ENCODE data around the gene ABHD2. TPM values are rescaled to one million over a fixed set of nuclear protein-coding genes. Genes with fewer than 3 reads are reported as not detected.

Gene ABHD2
- total and polyA plus RNA-seq, 4 donors: 11.7 to 200 (median 59.3) TPM

DNA sequence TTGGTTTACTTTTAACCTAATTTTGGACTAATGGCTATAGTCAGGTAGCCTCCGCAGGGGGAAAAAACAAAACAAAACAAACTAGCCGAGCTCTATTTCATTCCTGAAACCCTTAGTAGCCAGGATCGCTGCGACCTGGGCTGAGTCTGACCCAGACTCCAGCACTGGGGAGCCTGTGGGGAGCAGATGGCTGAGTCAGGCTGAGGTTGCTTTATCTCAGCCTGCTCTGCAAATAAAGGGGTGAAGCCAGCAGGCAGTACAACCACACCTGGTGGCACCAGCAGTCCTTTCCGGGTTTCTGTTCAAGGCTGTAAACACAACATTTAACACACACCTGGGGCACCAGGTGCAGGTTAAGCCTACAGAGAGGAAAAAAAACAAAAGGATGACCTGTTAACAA lies 27.3 kb downstream of the ABHD2 start:
- ATAC-seq (ENCODE audit: insufficient read depth, low FRiP score) (peak; percentile 14), DNase-seq (no peak)
- TF ChIP-seq CTCF (IDR thresholded peaks at IDR 0.05; ENCODE audit: control extremely low read depth, extremely low read depth): no peak
- H3K4me1 ChIP-seq (ENCODE audit: control insufficient read depth in 5 of 5, insufficient read depth in 5 of 5, low read length in 5 of 5): peaks cover 10 to 37% (median 16%) of the 10 kb centered on the region in 5 donors
- H3K4me3 ChIP-seq: no peak overlapping the region
- no peaks in the 10 kb centered on the region for H3K27me3 ChIP-seq (ENCODE audit: control insufficient read depth in 3 of 3, insufficient read depth in 3 of 3, low read length in 2 of 3)
- peak overlapping the region; percentile 54 to 81 for H3K27ac ChIP-seq (ENCODE audit: low read depth in 1 of 2, low read length in 1 of 2)
- H3K9me3 ChIP-seq (ENCODE audit: control insufficient read depth in 4 of 4, insufficient read depth in 3 of 4, low read length in 3 of 4): peaks cover 0 to 3% (median 0%) of the 10 kb centered on the region in 4 donors
- peak overlapping the region in 1 of 2 donors; percentile 12 for H3K9ac ChIP-seq (ENCODE audit: insufficient read depth in 1 of 2, low read length in 2 of 2)
- H3K36me3 ChIP-seq (ENCODE audit: control insufficient read depth in 4 of 4, insufficient read depth in 4 of 4, low read length in 4 of 4): peaks cover 2 to 16% (median 9%) of the 10 kb centered on the region in 4 donors
- WGBS, 2 donors: 72 to 83% methylated on average over 5 of the region's 5 CpGs

GRCh38 chr15:89116404-89116803 lies 28.1 kb downstream of the ABHD2 start:
- Histone ChIP-seq H3K27me3 (ENCODE audit: control insufficient read depth in 3 of 3, insufficient read depth in 3 of 3, low read length in 2 of 3) (no peaks in the 10 kb centered on the region), H3K4me1 (ENCODE audit: control insufficient read depth in 5 of 5, insufficient read depth in 5 of 5, low read length in 5 of 5) (peaks cover 11 to 38% (median 16%) of the 10 kb centered on the region in 5 donors), H3K27ac (ENCODE audit: low read depth in 1 of 2, low read length in 1 of 2) (peak overlapping the region; percentile 54 to 57), H3K4me3 (no peak overlapping the region), H3K9ac (ENCODE audit: insufficient read depth in 1 of 2, low read length in 2 of 2) (no peak overlapping the region), H3K9me3 (ENCODE audit: control insufficient read depth in 4 of 4, insufficient read depth in 3 of 4, low read length in 3 of 4) (peaks cover 0 to 3% (median 0%) of the 10 kb centered on the region in 4 donors), H3K36me3 (ENCODE audit: control insufficient read depth in 4 of 4, insufficient read depth in 4 of 4, low read length in 4 of 4) (peaks cover 2 to 19% (median 12%) of the 10 kb centered on the region in 4 donors)
- DNase-seq (peak in 1 of 3 donors; percentile 24), ATAC-seq (ENCODE audit: insufficient read depth, low FRiP score) (no peak)
- WGBS, 2 donors: 65 to 75% methylated on average over 7 of the region's 7 CpGs
- TF ChIP-seq CTCF (IDR thresholded peaks at IDR 0.05; ENCODE audit: control extremely low read depth, extremely low read depth): no peak

- H3K4me1 ChIP-seq (ENCODE audit: control insufficient read depth in 5 of 5, insufficient read depth in 5 of 5, low read length in 5 of 5): peaks cover 7 to 29% (median 11%) of the 10 kb centered on the region in 5 donors
- 67 to 75% methylated on average over 3 of the region's 3 CpGs for WGBS, 2 donors
- H3K27ac ChIP-seq (ENCODE audit: low read depth in 1 of 2, low read length in 1 of 2): peak overlapping the region; percentile 54 to 67
- no peak overlapping the region for H3K9ac ChIP-seq (ENCODE audit: insufficient read depth in 1 of 2, low read length in 2 of 2)
- H3K4me3 ChIP-seq: no peak overlapping the region
- DNase-seq (no peak), ATAC-seq (ENCODE audit: insufficient read depth, low FRiP score) (no peak)
- H3K27me3 ChIP-seq (ENCODE audit: control insufficient read depth in 3 of 3, insufficient read depth in 3 of 3, low read length in 2 of 3): no peaks in the 10 kb centered on the region
- TF ChIP-seq CTCF (IDR thresholded peaks at IDR 0.05; ENCODE audit: control extremely low read depth, extremely low read depth): no peak
- peaks cover 0 to 3% (median 0%) of the 10 kb centered on the region in 4 donors for H3K9me3 ChIP-seq (ENCODE audit: control insufficient read depth in 4 of 4, insufficient read depth in 3 of 4, low read length in 3 of 4)
- H3K36me3 ChIP-seq (ENCODE audit: control insufficient read depth in 4 of 4, insufficient read depth in 4 of 4, low read length in 4 of 4): peaks cover 5 to 25% (median 14%) of the 10 kb centered on the region in 4 donors
Measured at GRCh38 chr15:89117790-89118189, 29.5 kb downstream of the ABHD2 start.

Measured in lung (tissue), 12 donors.